SU-DHL-6 (cell line): ENCODE results near the gene PRKCD.
A peak's percentile ranks its signal among the peaks of the same experiment; 100 is the strongest.

Experiments
- H2AFZ ChIP-seq: fragments of 200-600 bp; sonication (generic); 2 replicates; pipeline ENCODE4 v1.6.1; 2014; ENCODE audit warnings: low read depth, mild to moderate bottlenecking, moderate library complexity, mixed read lengths, antibody characterized with exemption, low read length; ENCODE audit not compliant: severe bottlenecking
- H3F3A ChIP-seq: fragments of 200-600 bp; shearing (Covaris generic); 2 replicates; pipeline ENCODE4 v1.6.0; 2016; ENCODE audit warnings: antibody characterized with exemption, mild to moderate bottlenecking; ENCODE audit not compliant: insufficient read depth
- H3K27ac ChIP-seq: fragments of 200-600 bp; sonication (generic); 2 replicates; pipeline ENCODE4 v1.5.1; 2016; ENCODE audit warnings: low read depth, mild to moderate bottlenecking, low read length, moderate library complexity, mixed read lengths
- H3K27me3 ChIP-seq: fragments of 200-600 bp; sonication (generic), shearing (Covaris generic); 2 replicates; pipeline ENCODE4 v1.6.0; 2014; ENCODE audit warnings: mild to moderate bottlenecking, low read length
- H3K36me3 ChIP-seq: fragments of 200-600 bp; sonication (generic); 2 replicates; pipeline ENCODE4 v1.6.1; 2014; ENCODE audit warnings: mild to moderate bottlenecking, low read length, mixed read lengths
- H3K4me2 ChIP-seq: fragments of 300-600, 200-600 bp; shearing (Covaris generic), sonication (generic); 2 replicates; pipeline ENCODE4 v1.6.0; 2014; ENCODE audit warnings: low read length, low read depth, mild to moderate bottlenecking; ENCODE audit not compliant: poor library complexity, severe bottlenecking
- H3K4me3 ChIP-seq: fragments of 200-600 bp; sonication (generic); 2 replicates; pipeline ENCODE4 v1.5.1; 2014; ENCODE audit warnings: antibody characterized with exemption, low read length, mild to moderate bottlenecking, mixed read lengths; ENCODE audit not compliant: insufficient read depth, poor library complexity, severe bottlenecking
- H3K79me2 ChIP-seq: fragments of 200-600 bp; sonication (generic); 2 replicates; pipeline ENCODE4 v1.6.1; 2014; ENCODE audit warnings: mild to moderate bottlenecking, low read length, moderate library complexity; ENCODE audit not compliant: insufficient read depth
- H3K9ac ChIP-seq: fragments of 200-600 bp; sonication (generic); 2 replicates; pipeline ENCODE4 v1.7.0; 2014; ENCODE audit warnings: mild to moderate bottlenecking, low read length
- H3K9me2 ChIP-seq: fragments of 200-600 bp; sonication (generic); replicated peaks from 2 replicates; pipeline ENCODE4 v1.6.1; 2014; ENCODE audit warnings: low read length; ENCODE audit not compliant: insufficient read depth
- H3K9me3 ChIP-seq: fragments of 200-600 bp; sonication (generic); 2 replicates; pipeline ENCODE4 v1.6.1; 2014; ENCODE audit warnings: low read length, mixed read lengths; ENCODE audit not compliant: insufficient read depth
- H4K20me1 ChIP-seq: fragments of 200-600 bp; sonication (generic); 2 replicates; pipeline ENCODE4 v1.6.1; 2014; ENCODE audit warnings: low read depth, mild to moderate bottlenecking, antibody characterized with exemption, low read length, moderate library complexity, mixed read lengths
- CTCF ChIP-seq: fragments of 200-600 bp; sonication (generic); IDR thresholded peaks from one replicate; pipeline ENCODE4 v1.5.1; 2017; ENCODE audit warnings: antibody characterized with exemption, mild to moderate bottlenecking, low read length, moderate library complexity; ENCODE audit not compliant: insufficient read depth, poor library complexity, severe bottlenecking
- EZH2phosphoT487 ChIP-seq: fragments of 200-600 bp; sonication (generic), shearing (Covaris generic); conservative IDR thresholded peaks from 2 replicates; pipeline ENCODE4 v1.6.1; 2018; ENCODE audit warnings: mild to moderate bottlenecking, antibody characterized with exemption, low read length, moderate library complexity, mixed read lengths

Gene PRKCD

GRCh38 chr3:53199834-53200233 lies 38.8 kb downstream of the PRKCD start:
- Histone ChIP-seq H3K9me2 (no peaks in the 10 kb centered on the region), H3K9ac (no peak overlapping the region), H3F3A (peaks cover 15% of the 10 kb centered on the region; the same call in 1 of the 2 replicates), H3K4me3 (no peak overlapping the region), H2AFZ (no peak overlapping the region), H3K27ac (no peak overlapping the region), H4K20me1 (no peaks in the 10 kb centered on the region; the same call in 1 of the 2 replicates), H3K4me2 (peak overlapping the region; percentile 42), H3K9me3 (no peaks in the 10 kb centered on the region), H3K79me2 (peaks cover 65% of the 10 kb centered on the region), H3K27me3 (no peaks in the 10 kb centered on the region), H3K36me3 (peaks cover 17% of the 10 kb centered on the region)
- TF ChIP-seq EZH2phosphoT487 (no peak), CTCF (peak; percentile 33)

- Histone ChIP-seq H3K27me3 (no peaks in the 10 kb centered on the region), H3F3A (peaks cover 9% of the 10 kb centered on the region; the same call in 1 of the 2 replicates), H3K4me3 (no peak overlapping the region), H3K9me2 (no peaks in the 10 kb centered on the region), H3K27ac (no peak overlapping the region), H3K9me3 (no peaks in the 10 kb centered on the region), H2AFZ (no peak overlapping the region), H3K79me2 (peaks cover 72% of the 10 kb centered on the region), H3K9ac (no peak overlapping the region), H3K4me2 (no peak overlapping the region), H4K20me1 (no peaks in the 10 kb centered on the region; the same call in 1 of the 2 replicates), H3K36me3 (peaks cover 17% of the 10 kb centered on the region)
- no peak for TF ChIP-seq EZH2phosphoT487
- no peak for TF ChIP-seq CTCF
Observed at GRCh38 chr3:53200501-53201498, 39.8 kb downstream of the PRKCD start.

- H3K36me3 ChIP-seq: peaks cover 19% of the 10 kb centered on the region
- H2AFZ ChIP-seq: no peak overlapping the region
- no peaks in the 10 kb centered on the region for H3K9me2 ChIP-seq
- H3F3A ChIP-seq: no peaks in the 10 kb centered on the region
- H3K9me3 ChIP-seq: no peaks in the 10 kb centered on the region; the same call in 1 of the 2 replicates
- H3K4me3 ChIP-seq: no peak overlapping the region
- no peak overlapping the region for H3K9ac ChIP-seq
- H3K4me2 ChIP-seq: no peak overlapping the region
- TF ChIP-seq CTCF: no peak
- TF ChIP-seq EZH2phosphoT487: no peak
- H3K79me2 ChIP-seq: peaks cover 82% of the 10 kb centered on the region
- no peaks in the 10 kb centered on the region; the same call in 1 of the 2 replicates for H4K20me1 ChIP-seq
- H3K27ac ChIP-seq: no peak overlapping the region
- no peaks in the 10 kb centered on the region for H3K27me3 ChIP-seq
Observed at GRCh38 chr3:53202331-53203015, 41.5 kb downstream of the PRKCD start.
